GM18861 (cell line): Measurements from ENCODE around the gene MARCHF6.
"Not testable (repeated sequence)": the region's sequence is repeated elsewhere in the genome, so short reads cannot be mapped to it uniquely, and the experiment has no call there.

ENCODE experiments used
- ATAC-seq: cut with Tn5 transposase; IDR thresholded peaks from one replicate; pipeline ENCODE4 v1.9.1; 2021; ENCODE audit not compliant: unreplicated experiment

Gene MARCHF6

DNA sequence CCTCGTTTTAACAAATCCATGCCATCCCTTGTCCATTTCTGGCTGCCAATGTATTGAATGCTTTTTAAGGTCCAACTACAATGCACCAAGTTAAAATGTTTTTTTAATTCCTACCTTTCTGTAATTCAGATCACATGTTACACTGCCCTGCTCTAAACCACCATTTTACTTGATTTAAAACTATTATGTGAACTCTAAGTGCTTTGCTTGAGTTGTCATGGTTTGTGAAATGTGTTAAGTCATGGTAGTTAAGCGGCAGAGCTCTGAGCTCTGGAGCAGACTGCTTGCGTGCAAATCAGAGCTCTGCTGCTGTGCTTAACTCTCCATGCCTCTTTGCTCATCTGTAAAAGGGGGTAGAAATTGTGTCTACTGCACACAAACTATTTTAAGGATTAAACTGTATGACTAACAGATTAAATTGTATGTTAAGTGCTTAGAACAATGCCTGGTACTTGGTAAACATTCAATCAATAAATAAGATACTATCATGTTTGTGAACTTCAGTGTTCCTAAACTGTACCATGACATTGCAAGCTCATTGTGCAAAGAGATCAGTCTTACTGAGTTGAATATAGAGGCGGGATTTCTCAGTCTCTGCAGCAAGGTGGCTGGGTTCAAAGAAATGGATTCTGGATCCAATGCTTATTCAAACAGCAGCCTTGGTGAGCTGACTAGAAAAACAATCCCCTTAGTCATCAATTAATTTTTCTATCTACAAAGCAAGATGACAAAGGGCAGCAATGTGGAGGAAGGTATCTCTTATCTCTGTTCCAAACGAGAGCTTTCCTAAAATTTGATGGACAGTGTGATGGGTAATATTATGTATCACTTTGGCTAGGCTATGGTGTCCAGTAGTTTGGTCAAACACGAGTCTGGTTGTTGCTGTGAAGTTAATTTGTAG, 29.7 kb upstream of the MARCHF6 start:
- ATAC-seq: no peak

DNA sequence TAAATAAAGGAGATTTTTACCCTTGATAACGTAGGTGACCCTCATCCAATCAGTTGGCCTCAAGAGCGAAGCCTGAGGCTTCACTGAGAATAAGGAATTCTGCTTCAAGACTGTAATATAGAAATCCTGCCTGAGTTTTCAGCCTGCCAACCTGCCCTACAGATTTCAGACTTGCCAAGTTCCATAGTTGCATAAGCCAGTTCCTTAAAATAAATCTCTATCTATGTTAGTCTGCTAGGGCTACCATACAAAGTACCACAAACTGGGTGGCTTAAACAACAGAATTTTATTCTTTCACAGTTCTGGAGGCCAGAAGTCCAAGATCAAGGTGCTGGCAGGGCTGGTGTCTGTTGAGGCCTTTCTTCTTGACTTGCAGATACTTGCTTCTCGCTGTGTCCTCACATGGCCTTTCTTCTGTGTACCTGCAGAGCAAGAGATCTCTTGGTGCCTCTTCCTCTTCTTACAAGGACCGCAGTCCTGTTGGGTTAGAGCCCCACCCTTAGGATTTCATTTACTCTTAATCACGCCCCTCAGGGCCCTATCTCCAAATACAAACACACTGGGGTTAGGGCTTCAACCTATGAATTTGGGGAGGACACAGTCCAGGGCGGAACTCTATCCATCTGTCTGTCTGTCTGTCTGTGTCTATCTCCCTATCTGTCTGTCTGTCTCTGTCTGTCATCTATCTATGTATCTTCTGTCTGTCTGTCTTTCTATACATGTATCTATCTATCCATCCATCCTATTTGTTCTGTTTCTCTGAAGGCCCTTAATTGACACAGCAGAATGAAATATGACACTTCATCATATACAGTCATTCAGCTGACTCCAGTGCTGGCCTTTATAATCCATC, 28.8 kb upstream of the MARCHF6 start:
- ATAC-seq: no peak

- no peak for ATAC-seq
Measured at GRCh38 chr5:10328323-10328722, 25.2 kb upstream of the MARCHF6 start.

GRCh38 chr5:10329446-10329819, 24.1 kb upstream of the MARCHF6 start:
- ATAC-seq: no peak

GRCh38 chr5:10329820-10330481, 23.5 kb upstream of the MARCHF6 start:
- ATAC-seq: no peak

DNA sequence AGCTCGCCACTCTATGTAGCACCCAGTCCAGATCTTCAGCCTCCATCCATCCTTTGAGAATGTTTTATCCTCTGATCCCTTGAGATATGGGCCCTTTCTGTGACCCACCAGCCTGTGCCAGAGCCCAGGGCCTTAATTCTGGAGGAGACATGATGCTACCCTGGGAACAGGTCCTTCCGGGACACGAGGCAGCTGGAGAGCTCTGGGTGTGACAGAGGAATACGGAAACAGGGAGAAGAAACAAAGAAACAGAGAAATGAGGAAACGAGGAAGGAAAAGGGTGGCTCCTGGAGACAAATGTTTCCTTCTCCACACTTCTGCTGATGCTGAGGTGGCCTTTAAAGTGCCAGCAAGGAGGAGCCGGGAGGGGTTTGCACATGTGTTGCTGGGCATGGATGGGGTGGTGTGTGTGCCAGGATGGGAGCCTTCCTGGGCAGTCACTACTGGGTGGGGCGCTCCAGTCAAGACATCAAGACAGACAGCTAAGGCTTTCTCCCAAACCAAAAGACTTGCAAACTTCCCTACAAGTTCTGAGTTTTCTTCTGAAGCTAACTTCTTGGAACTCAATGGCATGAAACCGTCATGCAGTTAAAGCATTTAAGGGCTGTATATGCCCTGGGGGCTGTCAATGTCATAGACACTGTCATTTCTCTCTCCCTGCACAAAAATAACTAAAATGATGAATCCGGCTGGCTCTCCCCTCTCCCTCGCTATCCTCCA, 22.8 kb upstream of the MARCHF6 start:
- ATAC-seq: no peak

DNA sequence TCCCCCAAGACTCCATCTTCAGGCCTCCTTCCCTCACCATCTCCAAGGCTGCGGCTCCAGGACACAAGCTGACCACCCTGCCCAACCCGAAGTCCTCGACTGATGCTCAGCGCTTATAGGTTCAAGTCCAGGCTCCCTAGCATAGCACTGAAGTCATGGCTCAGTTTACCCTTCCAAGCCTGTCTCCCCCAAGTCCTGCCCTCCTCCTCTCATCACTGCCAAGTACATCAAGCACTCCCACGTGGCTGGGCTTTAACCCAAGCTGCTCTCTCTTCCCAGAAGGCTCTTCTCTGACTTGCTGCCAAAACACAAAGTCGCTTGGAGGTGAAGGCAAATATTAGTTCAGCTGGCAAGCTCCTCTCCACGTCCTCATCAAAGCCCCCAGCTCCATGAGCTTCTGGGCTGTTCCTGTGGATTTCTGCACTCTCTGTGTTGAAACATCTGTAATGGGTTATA, 22.1 kb upstream of the MARCHF6 start:
- ATAC-seq: no peak

GRCh38 chr5:10332301-10332700, 21.2 kb upstream of the MARCHF6 start:
- ATAC-seq: no peak

DNA sequence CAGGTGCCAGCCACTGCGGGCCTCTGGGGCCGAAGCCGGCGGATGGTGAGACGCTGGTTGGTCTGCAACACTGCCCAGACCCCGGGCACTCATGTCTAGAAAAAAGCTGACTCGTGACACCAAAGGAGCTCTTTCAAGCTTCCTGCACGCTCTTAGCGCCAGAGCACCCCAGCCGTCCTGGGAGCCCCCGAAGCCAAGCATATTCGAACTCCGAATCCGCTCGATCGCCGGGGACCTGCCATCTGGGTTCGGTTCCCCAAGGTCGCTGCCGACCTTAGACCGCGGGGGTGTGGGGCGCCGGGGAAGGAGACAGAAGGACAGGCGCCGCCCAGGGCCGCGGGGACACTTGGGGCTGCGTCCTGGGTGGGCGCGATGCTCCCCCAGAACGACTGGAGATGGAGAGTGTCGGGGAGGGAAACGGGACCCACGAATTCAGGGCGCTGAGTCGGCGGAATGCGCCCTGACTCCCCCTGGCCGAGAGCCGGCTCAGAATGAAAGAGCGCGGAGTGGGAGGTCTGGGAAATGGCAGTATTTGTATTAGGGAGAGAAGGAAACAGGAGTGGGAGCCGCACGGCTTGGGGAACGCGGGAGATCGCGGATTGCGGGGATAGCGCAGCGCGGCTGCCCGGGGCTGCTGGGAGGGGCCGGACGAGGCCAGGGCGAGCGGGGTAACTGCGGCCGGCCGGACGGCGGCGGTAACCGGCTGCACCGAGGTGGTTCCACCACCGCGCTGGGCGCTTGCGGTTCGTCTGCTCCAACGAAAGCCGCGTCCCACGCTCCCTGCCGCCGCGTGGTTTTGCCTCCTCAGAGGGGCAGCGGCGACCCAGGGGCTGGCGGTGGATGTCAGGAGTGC, 20.1 kb upstream of the MARCHF6 start:
- no peak for ATAC-seq

GRCh38 chr5:10334831-10335230, 18.7 kb upstream of the MARCHF6 start:
- ATAC-seq: no peak

DNA sequence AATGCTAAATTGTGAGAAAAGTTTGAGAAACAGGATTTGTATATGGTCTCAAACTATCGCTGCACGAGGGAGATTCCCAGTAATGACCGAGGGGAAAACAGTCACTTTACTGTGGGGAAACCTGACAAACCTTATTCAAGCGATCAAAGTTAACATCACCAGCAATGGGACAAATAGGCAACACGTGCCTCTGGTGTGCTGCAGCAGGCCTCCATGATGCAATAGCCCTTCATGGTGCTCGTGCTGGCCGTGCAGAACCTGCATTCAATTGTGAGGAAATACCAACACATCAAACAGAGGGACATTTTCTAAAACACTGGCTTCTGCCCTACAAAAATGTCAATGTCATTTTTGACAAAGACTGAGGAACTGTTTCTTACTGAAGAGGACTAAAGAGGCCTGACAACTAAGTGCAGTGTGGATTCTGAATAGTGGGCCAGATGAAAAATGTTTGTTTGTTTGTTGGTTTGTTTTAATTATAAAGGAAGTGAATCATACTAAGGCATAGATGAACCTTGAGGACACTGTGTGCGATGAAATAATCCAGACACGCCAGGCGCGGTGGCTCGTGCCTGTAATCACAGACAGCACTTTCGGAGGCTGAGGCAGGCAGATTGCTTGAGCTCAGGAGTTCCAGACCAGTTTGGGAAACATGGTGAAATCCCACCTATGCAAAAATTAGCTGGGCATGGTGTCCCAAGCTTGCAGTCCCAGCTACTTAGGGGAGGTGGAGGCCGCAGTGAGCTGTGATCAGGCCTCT, 17.6 kb upstream of the MARCHF6 start:
- no peak for ATAC-seq

GRCh38 chr5:10337107-10337506, 16.4 kb upstream of the MARCHF6 start:
- ATAC-seq: no peak

- ATAC-seq: no peak
Measured at GRCh38 chr5:10337986-10338385, 15.5 kb upstream of the MARCHF6 start.

DNA sequence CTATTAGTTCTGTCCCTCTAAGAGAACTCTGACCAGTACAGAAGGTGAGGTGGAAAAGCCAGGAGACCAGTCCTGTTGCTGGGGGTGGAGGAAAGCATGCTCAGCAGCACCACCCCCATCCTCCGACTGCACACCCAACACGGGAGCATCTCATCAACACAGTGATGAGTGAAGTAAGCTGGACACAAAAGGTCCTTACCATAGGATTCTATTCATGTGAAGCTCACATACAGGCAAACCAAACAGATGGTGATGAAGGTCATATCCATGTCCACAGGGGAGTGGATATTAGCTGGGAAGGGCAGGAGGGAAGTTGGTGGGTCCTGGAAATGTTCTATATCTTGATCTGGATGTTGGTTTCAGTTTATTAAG, 14.8 kb upstream of the MARCHF6 start:
- no peak for ATAC-seq

DNA sequence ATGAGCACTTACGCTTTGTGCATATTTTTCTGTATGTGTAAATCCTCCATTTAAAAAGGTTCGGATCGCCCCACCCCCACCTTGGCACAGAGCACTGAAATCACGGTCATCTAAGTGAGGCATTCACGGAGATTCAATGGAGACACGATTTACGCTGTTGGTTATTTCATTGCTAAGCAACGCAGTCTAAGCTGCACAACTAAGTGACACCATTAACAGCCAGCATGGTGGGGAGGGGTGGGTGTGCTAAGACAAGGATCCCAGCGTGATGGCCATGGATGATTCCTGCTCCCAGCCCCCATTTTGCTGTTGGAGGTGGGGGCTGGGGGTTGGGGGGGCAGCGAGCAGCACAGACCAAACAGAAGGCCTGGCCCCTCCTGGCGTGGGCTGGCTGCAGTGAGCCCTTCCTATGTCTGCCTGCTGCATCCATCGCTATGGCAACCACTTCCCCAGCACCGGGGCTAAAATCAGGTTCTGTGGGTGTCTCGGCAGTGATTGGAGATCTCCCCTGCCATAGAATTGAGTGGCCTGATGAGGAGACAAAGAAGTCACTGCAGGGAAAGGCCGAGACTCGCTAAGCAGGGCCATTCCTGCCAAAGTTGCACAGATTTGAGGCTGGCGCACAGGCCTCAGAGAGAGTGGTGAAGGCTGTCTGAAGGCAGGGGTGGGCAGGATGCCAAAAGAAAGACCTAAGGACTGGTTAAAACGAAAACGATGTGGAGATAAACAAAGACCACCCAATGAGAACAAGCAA, 14.3 kb upstream of the MARCHF6 start:
- ATAC-seq: no peak

DNA sequence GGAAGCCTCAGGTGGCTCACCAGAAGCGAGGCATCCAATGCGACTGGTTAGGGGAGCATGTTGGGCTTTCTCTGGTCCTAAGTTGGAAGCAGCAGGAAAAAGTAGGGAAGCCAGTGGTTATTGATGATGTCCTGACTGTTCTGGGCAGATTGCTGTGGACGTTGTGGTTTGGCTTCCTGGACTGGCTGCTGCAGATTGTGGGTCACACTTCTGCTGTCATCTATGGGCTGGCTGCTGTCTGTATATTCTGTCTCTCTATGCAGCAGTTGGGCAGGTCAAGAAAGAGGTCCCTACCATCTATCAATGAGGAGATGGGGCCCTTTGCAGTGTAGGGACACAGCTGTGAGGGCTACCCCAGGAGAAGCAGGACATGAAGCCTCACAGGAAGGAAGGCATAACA, 13.5 kb upstream of the MARCHF6 start:
- no peak for ATAC-seq

DNA sequence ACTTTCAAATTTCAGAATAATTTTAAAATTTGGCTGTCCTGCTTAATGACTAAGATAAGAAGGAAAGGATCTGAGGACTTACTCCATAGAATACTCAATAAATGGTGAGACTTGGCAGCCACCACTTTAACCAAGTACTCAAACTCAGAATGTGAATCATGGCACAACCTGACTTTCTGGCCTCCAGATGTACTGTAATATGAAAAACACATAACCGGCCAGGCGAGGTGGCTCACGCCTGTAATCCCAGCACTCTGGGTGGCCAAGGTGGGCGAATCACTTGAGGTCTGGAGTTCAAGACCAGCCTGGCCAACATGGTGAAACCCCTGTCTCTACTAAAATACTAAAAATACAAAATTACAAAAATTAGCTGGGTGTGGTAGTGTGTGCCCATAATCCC, 10.0 kb upstream of the MARCHF6 start:
- no peak for ATAC-seq

- ATAC-seq: not testable (repeated sequence)
Measured at GRCh38 chr5:10344461-10345106, 8.9 kb upstream of the MARCHF6 start.
